Dendritic cell treated with granulocyte-macrophage colony-stimulating factor and Interleukin-4, amounts not matched to agents 40 ng/mL and 50 ng/mL, for 4 days (primary cell): ENCODE measurements around the gene PLEKHD1.

Experiments
- H3K27ac Mint-ChIP-seq: one replicate; pipeline ENCODE4 v1.8.0; 2022; ENCODE audit warnings: mild to moderate bottlenecking, mixed read lengths
- H3K27me3 Mint-ChIP-seq: one replicate; pipeline ENCODE4 v1.8.0; 2022; ENCODE audit warnings: mild to moderate bottlenecking, mixed read lengths
- H3K36me3 Mint-ChIP-seq: one replicate; pipeline ENCODE4 v1.8.0; 2022; ENCODE audit warnings: low read depth, mixed read lengths
- H3K4me1 Mint-ChIP-seq: one replicate; pipeline ENCODE4 v1.8.0; 2022; ENCODE audit warnings: low read depth, mixed read lengths
- H3K4me3 Mint-ChIP-seq: one replicate; pipeline ENCODE4 v1.8.0; 2022; ENCODE audit warnings: mild to moderate bottlenecking, moderate library complexity, mixed read lengths
- H3K9me3 Mint-ChIP-seq: one replicate; pipeline ENCODE4 v1.8.0; 2022; ENCODE audit warnings: mixed read lengths
- intact Hi-C: fragments of 100-400 bp; cut with micrococcal nuclease; formaldehyde crosslinking; loops from one replicate; pipeline ENCODE4 v1.15.0; 2022

The PLEKHD1 gene

DNA sequence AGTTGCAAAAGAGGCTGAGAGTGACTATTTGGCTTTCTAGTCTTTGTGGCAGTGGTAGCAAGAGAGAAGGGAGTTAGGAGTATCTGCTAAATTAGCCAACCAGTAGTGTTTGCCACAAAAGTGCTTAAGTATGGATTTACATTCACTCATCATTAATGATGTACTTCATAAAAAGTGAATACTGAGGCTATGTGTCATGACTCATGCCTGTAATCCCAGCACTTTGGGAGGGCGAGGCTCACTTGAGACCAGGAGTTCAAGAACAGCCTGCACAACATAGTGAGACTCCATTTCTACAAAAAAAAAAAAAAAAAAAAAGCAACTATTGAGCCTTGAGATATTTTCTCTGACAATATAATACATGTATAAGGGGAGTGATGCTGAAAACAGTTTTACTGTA is 53.4 kb downstream of the PLEKHD1 start:
- Mint-ChIP-seq H3K4me1 (peaks cover 2% of the 10 kb centered on the region), H3K27ac (no peak overlapping the region), H3K27me3 (peaks cover 7% of the 10 kb centered on the region), H3K9me3 (no peaks in the 10 kb centered on the region), H3K4me3 (no peak overlapping the region), H3K36me3 (no peaks in the 10 kb centered on the region)
- intact Hi-C loops, result no loop called here

GRCh38 chr14:69538766-69539165 is 54.2 kb downstream of the PLEKHD1 start:
- peaks cover 3% of the 10 kb centered on the region for H3K27me3 Mint-ChIP-seq
- H3K36me3 Mint-ChIP-seq, result no peaks in the 10 kb centered on the region
- intact Hi-C loops, result no loop called here
- H3K27ac Mint-ChIP-seq, result no peak overlapping the region
- H3K4me1 Mint-ChIP-seq, result peaks cover 10% of the 10 kb centered on the region
- no peak overlapping the region for H3K4me3 Mint-ChIP-seq
- H3K9me3 Mint-ChIP-seq, result no peaks in the 10 kb centered on the region

GRCh38 chr14:69539631-69540410 is 55.3 kb downstream of the PLEKHD1 start:
- Mint-ChIP-seq H3K27me3 (peaks cover 6% of the 10 kb centered on the region), H3K4me1 (peaks cover 20% of the 10 kb centered on the region), H3K4me3 (no peak overlapping the region), H3K27ac (no peak overlapping the region), H3K36me3 (no peaks in the 10 kb centered on the region), H3K9me3 (no peaks in the 10 kb centered on the region)
- intact Hi-C loops, result no loop called here

GRCh38 chr14:69540654-69541335 is 56.3 kb downstream of the PLEKHD1 start:
- Mint-ChIP-seq H3K4me1 (peaks cover 20% of the 10 kb centered on the region), H3K27me3 (peaks cover 4% of the 10 kb centered on the region), H3K36me3 (no peaks in the 10 kb centered on the region), H3K27ac (no peak overlapping the region), H3K4me3 (no peak overlapping the region), H3K9me3 (no peaks in the 10 kb centered on the region)
- intact Hi-C loops, result no loop called here

- no peak overlapping the region for H3K27ac Mint-ChIP-seq
- peaks cover 20% of the 10 kb centered on the region for H3K4me1 Mint-ChIP-seq
- H3K27me3 Mint-ChIP-seq, result peaks cover 14% of the 10 kb centered on the region
- H3K9me3 Mint-ChIP-seq, result no peaks in the 10 kb centered on the region
- intact Hi-C loops, result no loop called here
- H3K4me3 Mint-ChIP-seq, result no peak overlapping the region
- H3K36me3 Mint-ChIP-seq, result no peaks in the 10 kb centered on the region
Observed at GRCh38 chr14:69542311-69542710, 57.8 kb downstream of the PLEKHD1 start.

- no peak overlapping the region for H3K4me3 Mint-ChIP-seq
- intact Hi-C loops, result no loop called here
Observed at GRCh38 chr14:69543341-69544115, 59.0 kb downstream of the PLEKHD1 start.

DNA sequence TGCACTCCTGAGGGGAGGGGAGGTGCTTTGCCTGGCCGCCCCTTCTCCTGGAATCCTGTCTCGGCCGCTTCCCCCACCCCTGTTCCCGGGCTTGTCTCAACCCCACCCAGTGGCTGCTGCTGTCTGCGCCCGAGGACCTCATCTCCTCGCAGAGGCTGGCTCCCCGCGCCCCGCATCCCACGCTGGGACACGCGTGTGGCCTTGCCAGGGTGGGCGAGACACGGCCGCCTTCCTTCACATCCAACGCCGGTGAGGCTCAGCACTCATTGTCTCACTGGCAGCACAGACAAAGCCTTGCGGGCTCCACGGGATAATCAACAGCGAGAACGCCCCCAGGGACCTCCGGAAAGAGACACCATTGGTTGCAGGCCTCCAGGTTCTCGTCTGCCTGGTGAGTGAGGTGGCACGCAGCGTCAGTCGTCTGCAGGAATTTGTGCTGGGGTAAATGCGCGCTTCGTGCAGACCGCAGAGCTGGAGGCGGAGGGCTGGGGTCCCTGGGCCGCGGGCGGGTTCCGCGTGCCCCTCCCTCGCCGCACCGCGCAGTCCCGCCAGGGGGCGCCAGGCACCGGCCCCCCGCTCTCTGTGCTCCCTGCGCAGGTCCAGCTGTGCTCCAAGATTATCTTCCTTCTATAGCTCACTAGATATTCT is 63.3 kb downstream of the PLEKHD1 start:
- Mint-ChIP-seq H3K27ac (no peak overlapping the region), H3K9me3 (no peaks in the 10 kb centered on the region), H3K4me3 (no peak overlapping the region), H3K36me3 (no peaks in the 10 kb centered on the region), H3K27me3 (peaks cover 45% of the 10 kb centered on the region), H3K4me1 (peaks cover 41% of the 10 kb centered on the region)
- intact Hi-C loops, result no loop called here

More at GRCh38 chr14:69543341-69544115, 59.0 kb downstream of the PLEKHD1 start:
- peaks cover 27% of the 10 kb centered on the region for H3K4me1 Mint-ChIP-seq
- peaks cover 23% of the 10 kb centered on the region for H3K27me3 Mint-ChIP-seq
- no peaks in the 10 kb centered on the region for H3K9me3 Mint-ChIP-seq
- no peaks in the 10 kb centered on the region for H3K36me3 Mint-ChIP-seq
- no peak overlapping the region for H3K27ac Mint-ChIP-seq

- no peaks in the 10 kb centered on the region for H3K36me3 Mint-ChIP-seq
- intact Hi-C loops, result no loop called here
- H3K4me1 Mint-ChIP-seq, result peaks cover 41% of the 10 kb centered on the region
- H3K27ac Mint-ChIP-seq, result no peak overlapping the region
- H3K9me3 Mint-ChIP-seq, result no peaks in the 10 kb centered on the region
- peaks cover 46% of the 10 kb centered on the region for H3K27me3 Mint-ChIP-seq
- H3K4me3 Mint-ChIP-seq, result no peak overlapping the region
Observed at GRCh38 chr14:69548566-69548965, 64.0 kb downstream of the PLEKHD1 start.

DNA sequence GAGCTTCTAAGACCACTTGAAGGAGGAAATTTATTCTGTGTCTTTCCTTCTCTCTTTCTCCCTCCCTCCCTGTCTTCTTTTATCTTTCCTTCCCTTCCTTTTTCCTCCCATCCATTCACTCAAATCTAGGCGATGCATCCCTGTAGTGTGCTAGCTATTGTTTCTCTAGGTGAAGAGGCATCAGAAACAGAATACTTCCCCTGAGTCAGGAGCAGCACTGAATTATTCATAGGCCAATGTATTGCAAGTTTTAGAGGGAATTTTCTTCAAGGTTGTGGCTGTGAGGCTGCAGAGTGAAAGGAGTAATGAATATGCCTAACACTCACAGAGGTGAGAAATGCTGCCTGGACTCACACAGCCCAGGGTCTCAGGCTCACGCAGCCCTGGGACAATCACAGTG is 67.0 kb downstream of the PLEKHD1 start:
- peaks cover 32% of the 10 kb centered on the region for H3K4me1 Mint-ChIP-seq
- no peak overlapping the region for H3K27ac Mint-ChIP-seq
- no peaks in the 10 kb centered on the region for H3K9me3 Mint-ChIP-seq
- intact Hi-C loops, result no loop called here
- peaks cover 50% of the 10 kb centered on the region for H3K27me3 Mint-ChIP-seq
- H3K36me3 Mint-ChIP-seq, result no peaks in the 10 kb centered on the region
- no peak overlapping the region for H3K4me3 Mint-ChIP-seq

DNA sequence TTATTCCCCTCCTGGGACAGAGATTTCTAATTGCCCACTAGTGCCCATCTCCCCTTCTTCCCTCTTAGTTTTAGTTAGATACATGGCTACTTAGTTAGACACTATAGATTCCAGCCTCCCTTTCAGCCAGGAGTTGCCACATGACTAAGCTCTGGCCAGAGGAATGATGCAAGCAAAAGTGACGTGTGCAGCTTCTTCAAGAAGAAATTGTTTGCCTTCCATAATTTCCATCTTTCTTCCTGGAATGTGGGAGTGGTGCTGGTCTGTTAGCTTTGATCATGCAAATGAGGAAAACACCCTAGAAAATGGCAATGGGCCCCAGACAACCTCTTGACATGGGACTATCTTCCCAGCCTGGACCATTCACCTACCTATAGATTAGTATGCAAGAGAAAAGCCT is 68.7 kb downstream of the PLEKHD1 start:
- Mint-ChIP-seq H3K27ac (no peak overlapping the region), H3K4me3 (no peak overlapping the region), H3K4me1 (peaks cover 26% of the 10 kb centered on the region), H3K36me3 (no peaks in the 10 kb centered on the region), H3K9me3 (no peaks in the 10 kb centered on the region), H3K27me3 (peaks cover 38% of the 10 kb centered on the region)
- intact Hi-C loops, result no loop called here

DNA sequence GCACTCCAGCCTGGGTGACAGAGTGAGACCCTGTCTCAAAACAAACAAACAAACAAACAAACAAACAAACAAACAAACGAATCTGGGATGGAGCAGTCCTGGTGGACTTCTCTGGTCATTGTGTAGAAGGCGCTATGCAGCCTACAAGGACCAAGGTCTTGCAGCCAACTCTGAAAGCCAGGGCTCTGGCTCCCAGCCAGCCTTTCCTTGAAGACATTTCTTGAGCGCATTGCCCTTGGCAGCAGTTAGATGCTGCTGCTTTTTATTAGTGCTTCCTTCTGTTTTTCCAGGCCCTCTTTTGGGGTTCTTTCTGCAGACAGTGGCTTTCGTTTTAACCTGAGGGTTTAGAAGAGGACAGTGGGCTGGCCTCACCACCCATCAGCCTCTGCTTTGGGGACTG is 70.0 kb downstream of the PLEKHD1 start:
- H3K27ac Mint-ChIP-seq, result no peak overlapping the region
- H3K27me3 Mint-ChIP-seq, result peaks cover 37% of the 10 kb centered on the region
- H3K36me3 Mint-ChIP-seq, result no peaks in the 10 kb centered on the region
- intact Hi-C loops, result no loop called here
- H3K4me3 Mint-ChIP-seq, result no peak overlapping the region
- H3K4me1 Mint-ChIP-seq, result peaks cover 25% of the 10 kb centered on the region
- no peaks in the 10 kb centered on the region for H3K9me3 Mint-ChIP-seq

GRCh38 chr14:69558774-69559173 is 74.2 kb downstream of the PLEKHD1 start:
- no peak overlapping the region for H3K4me3 Mint-ChIP-seq
- H3K27me3 Mint-ChIP-seq, result peaks cover 49% of the 10 kb centered on the region
- H3K4me1 Mint-ChIP-seq, result peaks cover under 1% of the 10 kb centered on the region
- H3K27ac Mint-ChIP-seq, result no peak overlapping the region
- intact Hi-C loops, result no loop called here
- H3K36me3 Mint-ChIP-seq, result no peaks in the 10 kb centered on the region
- H3K9me3 Mint-ChIP-seq, result no peaks in the 10 kb centered on the region

DNA sequence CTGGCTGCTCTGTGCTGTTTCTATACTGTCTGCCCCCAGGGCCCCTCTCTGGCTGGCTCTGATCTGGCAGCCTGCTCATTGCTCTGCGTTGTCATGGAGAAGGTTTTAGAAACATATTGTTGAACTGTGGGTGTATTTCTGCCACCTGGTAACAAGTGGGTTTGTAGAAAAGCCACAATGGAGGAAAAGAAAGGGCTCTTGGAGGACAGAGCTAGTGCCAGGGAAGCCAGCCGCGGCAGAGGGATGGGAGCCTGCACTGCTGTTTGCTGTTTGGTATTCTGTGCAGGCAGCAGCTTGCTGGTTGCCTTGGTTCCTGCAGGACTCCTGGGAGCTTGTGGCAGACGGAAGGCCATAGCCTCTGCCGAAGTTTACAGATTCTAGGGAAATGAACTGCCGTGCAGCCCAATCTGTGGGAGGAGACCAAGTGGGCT is 75.1 kb downstream of the PLEKHD1 start:
- Mint-ChIP-seq H3K27ac (no peak overlapping the region), H3K9me3 (no peaks in the 10 kb centered on the region), H3K27me3 (peaks cover 47% of the 10 kb centered on the region), H3K36me3 (no peaks in the 10 kb centered on the region), H3K4me3 (no peak overlapping the region), H3K4me1 (no peaks in the 10 kb centered on the region)
- intact Hi-C loops, result no loop called here

- H3K27ac Mint-ChIP-seq, result no peak overlapping the region
Observed at GRCh38 chr14:69560826-69561225, 76.3 kb downstream of the PLEKHD1 start.

More at GRCh38 chr14:69560826-69561225, 76.3 kb downstream of the PLEKHD1 start:
- no peak overlapping the region for H3K4me3 Mint-ChIP-seq
- intact Hi-C loops, result no loop called here
- H3K9me3 Mint-ChIP-seq, result no peaks in the 10 kb centered on the region
- H3K4me1 Mint-ChIP-seq, result no peaks in the 10 kb centered on the region
- H3K36me3 Mint-ChIP-seq, result no peaks in the 10 kb centered on the region
- peaks cover 52% of the 10 kb centered on the region for H3K27me3 Mint-ChIP-seq
